ENCODE data around the gene CCDC90B.

CCDC90B gene

DNA sequence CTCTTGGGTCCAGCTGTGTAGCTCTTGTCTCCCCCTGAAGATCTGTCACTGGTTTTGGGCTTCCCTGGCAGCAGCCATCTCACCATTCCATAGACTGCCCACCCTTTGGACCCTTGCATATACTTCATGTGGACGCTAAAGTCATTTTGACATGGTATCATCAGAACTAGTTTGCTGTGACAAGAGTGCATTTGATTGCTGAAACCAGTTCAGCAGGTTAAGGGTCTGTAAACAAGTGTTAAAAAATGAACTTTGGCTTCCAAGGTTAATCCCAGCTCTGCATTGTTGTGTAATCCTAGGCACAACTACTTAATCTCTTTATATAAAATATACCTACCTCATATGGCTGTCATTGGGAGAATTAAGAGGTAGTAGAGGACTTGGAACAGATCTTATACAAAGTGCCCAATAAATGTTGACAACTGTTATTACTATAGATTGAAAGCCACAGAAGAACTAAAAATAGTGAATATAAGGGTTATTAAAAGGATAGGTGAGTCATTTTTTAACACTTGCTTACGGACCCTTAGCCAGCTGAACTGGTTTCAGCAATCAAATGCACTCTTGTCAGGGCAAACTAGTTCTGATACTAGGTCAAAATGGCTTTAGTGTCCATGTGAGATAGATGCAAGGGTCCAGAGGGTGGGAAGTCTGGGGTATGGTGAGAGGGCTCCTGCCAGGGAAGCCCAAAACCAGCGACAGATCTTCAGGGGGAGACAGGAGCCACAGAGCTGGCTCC lies 29.4 kb downstream of the CCDC90B start:
- Histone ChIP-seq H3K27me3 (ENCODE audit: insufficient read depth, low read length) (no peaks in the 10 kb centered on the region), H3K4me3 (ENCODE audit: low read length) (no peak overlapping the region), H3K27ac (ENCODE audit: low read length) (no peak overlapping the region), H3K9me3 (ENCODE audit: insufficient read depth, low read depth, low read length) (no peaks in the 10 kb centered on the region), H3K36me3 (ENCODE audit: insufficient read depth, low read depth, low read length) (peaks cover 15% of the 10 kb centered on the region), H3K4me1 (ENCODE audit: insufficient read depth, low read length) (no peaks in the 10 kb centered on the region), H3K9ac (ENCODE audit: low read depth, low read length) (no peak overlapping the region)

- H3K27ac ChIP-seq (ENCODE audit: low read length), result no peak overlapping the region
- H3K9ac ChIP-seq (ENCODE audit: low read depth, low read length), result no peak overlapping the region
- H3K27me3 ChIP-seq (ENCODE audit: insufficient read depth, low read length), result no peaks in the 10 kb centered on the region
- H3K4me3 ChIP-seq (ENCODE audit: low read length), result no peak overlapping the region
- no peaks in the 10 kb centered on the region for H3K4me1 ChIP-seq (ENCODE audit: insufficient read depth, low read length)
- no peaks in the 10 kb centered on the region for H3K9me3 ChIP-seq (ENCODE audit: insufficient read depth, low read depth, low read length)
- H3K36me3 ChIP-seq (ENCODE audit: insufficient read depth, low read depth, low read length), result peaks cover 7% of the 10 kb centered on the region; the same call in 1 of the 2 replicates
Observed at GRCh38 chr11:83255366-83255765, 30.8 kb downstream of the CCDC90B start.

DNA sequence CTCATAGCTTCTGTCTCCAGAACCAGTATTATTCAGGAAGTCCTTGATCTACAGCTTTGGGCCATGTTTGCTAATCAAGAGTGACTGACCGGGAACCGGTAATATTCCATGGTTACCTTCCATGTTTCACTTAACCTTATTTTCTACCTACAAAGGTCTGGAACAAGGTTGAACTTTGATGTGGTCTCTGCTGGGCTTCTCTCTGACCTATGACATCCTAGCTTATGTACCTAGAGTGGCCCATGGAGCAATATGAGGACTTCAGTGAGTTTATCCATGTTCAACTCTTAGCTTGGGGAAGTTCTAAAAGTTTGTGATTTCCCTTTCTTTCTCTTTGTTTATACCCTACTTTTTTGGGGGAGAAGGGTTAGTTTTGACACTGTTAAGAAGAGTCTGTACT lies 33.2 kb downstream of the CCDC90B start:
- H3K9me3 ChIP-seq (ENCODE audit: insufficient read depth, low read depth, low read length), result no peaks in the 10 kb centered on the region
- no peak overlapping the region for H3K9ac ChIP-seq (ENCODE audit: low read depth, low read length)
- no peak overlapping the region for H3K4me3 ChIP-seq (ENCODE audit: low read length)
- H3K36me3 ChIP-seq (ENCODE audit: insufficient read depth, low read depth, low read length), result peaks cover 6% of the 10 kb centered on the region; the same call in 1 of the 2 replicates
- no peaks in the 10 kb centered on the region for H3K27me3 ChIP-seq (ENCODE audit: insufficient read depth, low read length)
- H3K27ac ChIP-seq (ENCODE audit: low read length), result no peak overlapping the region
- no peaks in the 10 kb centered on the region for H3K4me1 ChIP-seq (ENCODE audit: insufficient read depth, low read length)

- Histone ChIP-seq H3K27me3 (ENCODE audit: insufficient read depth, low read length) (no peaks in the 10 kb centered on the region), H3K9ac (ENCODE audit: low read depth, low read length) (no peak overlapping the region), H3K4me3 (ENCODE audit: low read length) (no peak overlapping the region), H3K4me1 (ENCODE audit: insufficient read depth, low read length) (no peaks in the 10 kb centered on the region), H3K9me3 (ENCODE audit: insufficient read depth, low read depth, low read length) (no peaks in the 10 kb centered on the region), H3K27ac (ENCODE audit: low read length) (no peak overlapping the region), H3K36me3 (ENCODE audit: insufficient read depth, low read depth, low read length) (no peaks in the 10 kb centered on the region)
Observed at GRCh38 chr11:83252266-83252665, 33.9 kb downstream of the CCDC90B start.

DNA sequence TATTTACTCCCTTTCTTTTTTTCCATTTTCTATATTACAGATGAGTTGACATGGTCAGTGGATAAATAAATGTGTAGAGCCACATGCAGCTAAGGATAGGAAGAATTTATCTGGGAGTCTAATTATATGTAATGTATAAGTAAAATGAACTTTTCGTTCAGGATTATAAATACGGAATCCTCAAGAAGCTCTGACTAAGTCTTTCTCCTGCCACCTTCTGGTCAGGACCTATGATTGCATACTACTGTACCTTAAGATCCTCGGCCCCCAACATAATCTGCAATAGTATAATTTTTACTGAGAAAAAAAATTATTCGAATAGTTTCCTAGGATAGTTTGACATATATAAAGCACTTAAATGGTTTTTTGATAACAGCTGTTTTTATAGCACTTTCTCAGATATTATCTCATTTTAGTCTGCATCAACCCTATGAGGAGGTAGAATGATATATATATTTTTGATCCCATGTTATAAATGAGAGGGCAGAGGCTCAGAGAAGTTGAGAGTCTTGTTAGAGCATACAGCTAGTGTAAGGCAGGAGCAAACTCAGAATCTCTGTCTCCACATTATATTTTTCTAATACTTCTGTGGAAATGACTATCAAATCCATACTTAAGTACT lies 36.1 kb downstream of the CCDC90B start:
- Histone ChIP-seq H3K4me1 (ENCODE audit: insufficient read depth, low read length) (no peaks in the 10 kb centered on the region), H3K27me3 (ENCODE audit: insufficient read depth, low read length) (no peaks in the 10 kb centered on the region), H3K36me3 (ENCODE audit: insufficient read depth, low read depth, low read length) (no peaks in the 10 kb centered on the region), H3K9me3 (ENCODE audit: insufficient read depth, low read depth, low read length) (no peaks in the 10 kb centered on the region), H3K27ac (ENCODE audit: low read length) (no peak overlapping the region), H3K4me3 (ENCODE audit: low read length) (no peak overlapping the region), H3K9ac (ENCODE audit: low read depth, low read length) (no peak overlapping the region)

DNA sequence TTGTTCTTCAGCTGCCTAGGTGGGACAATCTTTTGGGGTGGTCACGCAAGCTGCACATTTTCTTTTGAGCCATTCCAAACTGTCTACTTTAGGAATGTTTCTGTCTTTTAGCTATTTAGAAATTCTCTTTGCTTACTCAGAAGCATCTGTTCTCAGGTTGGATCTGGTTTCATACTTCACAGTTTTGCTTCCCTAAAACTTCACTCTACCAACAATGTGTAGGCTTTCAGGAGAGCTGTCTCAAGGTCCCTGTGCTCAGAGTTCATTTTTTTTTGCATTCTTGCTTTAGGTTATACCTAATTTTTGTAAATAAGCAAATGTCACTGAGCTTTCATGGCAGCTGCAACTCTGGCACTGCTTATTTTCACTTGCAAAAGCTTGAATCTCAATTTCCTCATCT lies 36.7 kb downstream of the CCDC90B start:
- H3K4me3 ChIP-seq (ENCODE audit: low read length), result no peak overlapping the region
- H3K4me1 ChIP-seq (ENCODE audit: insufficient read depth, low read length), result no peaks in the 10 kb centered on the region
- no peaks in the 10 kb centered on the region for H3K27me3 ChIP-seq (ENCODE audit: insufficient read depth, low read length)
- no peak overlapping the region for H3K27ac ChIP-seq (ENCODE audit: low read length)
- H3K9ac ChIP-seq (ENCODE audit: low read depth, low read length), result no peak overlapping the region
- H3K36me3 ChIP-seq (ENCODE audit: insufficient read depth, low read depth, low read length), result no peaks in the 10 kb centered on the region
- no peaks in the 10 kb centered on the region for H3K9me3 ChIP-seq (ENCODE audit: insufficient read depth, low read depth, low read length)

- no peaks in the 10 kb centered on the region for H3K4me1 ChIP-seq (ENCODE audit: insufficient read depth, low read length)
- H3K27me3 ChIP-seq (ENCODE audit: insufficient read depth, low read length), result no peaks in the 10 kb centered on the region
- no peak overlapping the region for H3K27ac ChIP-seq (ENCODE audit: low read length)
- no peak overlapping the region for H3K9ac ChIP-seq (ENCODE audit: low read depth, low read length)
- no peak overlapping the region for H3K4me3 ChIP-seq (ENCODE audit: low read length)
- H3K36me3 ChIP-seq (ENCODE audit: insufficient read depth, low read depth, low read length), result no peaks in the 10 kb centered on the region
- no peaks in the 10 kb centered on the region for H3K9me3 ChIP-seq (ENCODE audit: insufficient read depth, low read depth, low read length)
Observed at GRCh38 chr11:83241291-83241946, 44.7 kb downstream of the CCDC90B start.

DNA sequence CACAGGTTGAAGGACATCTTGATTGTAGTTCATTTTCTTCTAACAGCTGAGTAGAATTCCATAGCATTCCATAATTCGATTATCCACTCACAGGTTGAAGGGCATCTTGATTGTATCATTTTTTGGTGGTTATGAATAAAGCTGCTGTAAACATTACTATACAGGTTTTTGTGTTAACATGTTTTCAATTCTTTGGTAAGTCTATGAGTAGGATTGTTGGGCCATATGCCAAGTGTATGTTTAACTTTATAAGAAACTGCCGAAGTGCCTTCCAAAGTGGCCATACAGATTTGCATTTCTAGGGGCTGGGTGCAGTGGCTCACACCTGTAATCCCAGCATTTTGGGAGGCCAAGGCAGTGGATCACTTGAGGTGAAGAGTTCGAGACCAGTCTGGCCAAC lies 48.1 kb downstream of the CCDC90B start:
- no peak overlapping the region for H3K9ac ChIP-seq (ENCODE audit: low read depth, low read length)
- H3K36me3 ChIP-seq (ENCODE audit: insufficient read depth, low read depth, low read length), result no peaks in the 10 kb centered on the region
- no peak overlapping the region for H3K4me3 ChIP-seq (ENCODE audit: low read length)
- no peak overlapping the region for H3K27ac ChIP-seq (ENCODE audit: low read length)
- no peaks in the 10 kb centered on the region for H3K4me1 ChIP-seq (ENCODE audit: insufficient read depth, low read length)
- no peaks in the 10 kb centered on the region for H3K9me3 ChIP-seq (ENCODE audit: insufficient read depth, low read depth, low read length)
- H3K27me3 ChIP-seq (ENCODE audit: insufficient read depth, low read length), result no peaks in the 10 kb centered on the region

GRCh38 chr11:83235825-83236224 lies 50.3 kb downstream of the CCDC90B start:
- Histone ChIP-seq H3K9ac (ENCODE audit: low read depth, low read length) (no peak overlapping the region), H3K36me3 (ENCODE audit: insufficient read depth, low read depth, low read length) (no peaks in the 10 kb centered on the region), H3K27ac (ENCODE audit: low read length) (no peak overlapping the region), H3K9me3 (ENCODE audit: insufficient read depth, low read depth, low read length) (no peaks in the 10 kb centered on the region), H3K4me1 (ENCODE audit: insufficient read depth, low read length) (no peaks in the 10 kb centered on the region), H3K4me3 (ENCODE audit: low read length) (no peak overlapping the region), H3K27me3 (ENCODE audit: insufficient read depth, low read length) (no peaks in the 10 kb centered on the region)

- no peak overlapping the region for H3K9ac ChIP-seq (ENCODE audit: low read depth, low read length)
Observed at GRCh38 chr11:83223457-83223856, 62.7 kb downstream of the CCDC90B start.

GRCh38 chr11:83222499-83222898 lies 63.7 kb downstream of the CCDC90B start:
- H3K27ac ChIP-seq (ENCODE audit: low read length), result no peak overlapping the region
- no peaks in the 10 kb centered on the region for H3K9me3 ChIP-seq (ENCODE audit: insufficient read depth, low read depth, low read length)
- no peak overlapping the region for H3K4me3 ChIP-seq (ENCODE audit: low read length)
- H3K27me3 ChIP-seq (ENCODE audit: insufficient read depth, low read length), result no peaks in the 10 kb centered on the region
- H3K9ac ChIP-seq (ENCODE audit: low read depth, low read length), result no peak overlapping the region
- H3K4me1 ChIP-seq (ENCODE audit: insufficient read depth, low read length), result no peaks in the 10 kb centered on the region
- no peaks in the 10 kb centered on the region for H3K36me3 ChIP-seq (ENCODE audit: insufficient read depth, low read depth, low read length)

More at GRCh38 chr11:83223457-83223856, 62.7 kb downstream of the CCDC90B start:
- no peaks in the 10 kb centered on the region for H3K4me1 ChIP-seq (ENCODE audit: insufficient read depth, low read length)
- no peaks in the 10 kb centered on the region for H3K27me3 ChIP-seq (ENCODE audit: insufficient read depth, low read length)
- H3K27ac ChIP-seq (ENCODE audit: low read length), result no peak overlapping the region
- no peaks in the 10 kb centered on the region for H3K9me3 ChIP-seq (ENCODE audit: insufficient read depth, low read depth, low read length)
- H3K4me3 ChIP-seq (ENCODE audit: low read length), result no peak overlapping the region
- H3K36me3 ChIP-seq (ENCODE audit: insufficient read depth, low read depth, low read length), result no peaks in the 10 kb centered on the region

DNA sequence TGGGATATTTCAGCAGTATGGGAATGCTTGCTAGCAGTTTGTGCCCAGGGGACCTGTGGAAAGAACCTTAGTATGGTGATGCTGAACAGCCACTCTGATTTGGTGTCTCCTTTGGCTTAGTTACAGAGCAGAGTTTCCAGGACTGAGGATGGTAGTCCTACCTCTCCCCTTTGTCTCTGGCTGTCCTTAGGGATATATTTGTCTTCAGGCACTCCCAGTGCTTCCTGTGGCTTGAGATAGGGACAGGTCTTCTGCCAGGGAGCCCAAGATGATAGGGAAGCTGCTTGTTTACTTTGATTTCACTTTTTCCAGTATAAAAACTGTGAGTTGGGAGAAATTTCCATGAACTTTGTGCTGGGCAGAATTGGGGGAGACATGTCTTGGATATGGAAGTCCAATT lies 64.5 kb downstream of the CCDC90B start:
- Histone ChIP-seq H3K9me3 (ENCODE audit: insufficient read depth, low read depth, low read length) (no peaks in the 10 kb centered on the region), H3K4me3 (ENCODE audit: low read length) (no peak overlapping the region), H3K4me1 (ENCODE audit: insufficient read depth, low read length) (no peaks in the 10 kb centered on the region), H3K36me3 (ENCODE audit: insufficient read depth, low read depth, low read length) (no peaks in the 10 kb centered on the region), H3K9ac (ENCODE audit: low read depth, low read length) (no peak overlapping the region), H3K27ac (ENCODE audit: low read length) (no peak overlapping the region), H3K27me3 (ENCODE audit: insufficient read depth, low read length) (no peaks in the 10 kb centered on the region)

All from iPS-20b (cell line).